GM23338 (cell line): ENCODE data around the gene ERMARD. TPM values are rescaled to one million over a fixed set of nuclear protein-coding genes. Genes with fewer than 3 reads are reported as not detected.

ENCODE experiments used
- ATAC-seq: fragments of 200-7000 bp; cut with Tn5 transposase; 3 replicates; pipeline ENCODE4 v1.9.1; 2020
- DNase-seq: peaks from one replicate; pipeline ENCODE4 v3.0.0-alpha.2; 2015; ENCODE audit warnings: low spot score
- H2AFZ ChIP-seq: fragments of 200-600 bp; sonication (generic); 2 replicates; pipeline ENCODE4 v1.8.0; 2016; ENCODE audit warnings: antibody characterized with exemption, mild to moderate bottlenecking, moderate library complexity
- H3F3A ChIP-seq: fragments of 200-600 bp; sonication (generic); replicated peaks from 2 replicates; pipeline ENCODE4 v1.8.0; 2017; ENCODE audit warnings: antibody characterized with exemption, mixed run types, low read depth
- H3K27ac ChIP-seq: fragments of 200-600 bp; sonication (generic); 2 replicates; pipeline ENCODE4 v1.6.1; 2016; ENCODE audit warnings: low read depth
- H3K27me3 ChIP-seq: fragments of 200-600 bp; sonication (generic); 2 replicates; pipeline ENCODE4 v1.8.0; 2016; ENCODE audit warnings: mild to moderate bottlenecking, mixed run types, moderate library complexity; ENCODE audit not compliant: insufficient read depth
- H3K36me3 ChIP-seq: fragments of 200-600 bp; sonication (generic); 2 replicates; pipeline ENCODE4 v1.8.0; 2016; ENCODE audit warnings: mild to moderate bottlenecking; ENCODE audit not compliant: insufficient read depth
- H3K4me1 ChIP-seq: fragments of 200-600 bp; sonication (generic); 2 replicates; pipeline ENCODE4 v1.8.0; 2016; ENCODE audit warnings: mild to moderate bottlenecking, moderate library complexity; ENCODE audit not compliant: insufficient read depth
- H3K4me2 ChIP-seq: fragments of 200-600 bp; sonication (generic); 2 replicates; pipeline ENCODE4 v1.7.1; 2017; ENCODE audit warnings: mixed run types
- H3K4me3 ChIP-seq: fragments of 200-600 bp; sonication (generic); 2 replicates; pipeline ENCODE4 v1.6.1; 2016; ENCODE audit warnings: mixed run types
- H3K79me2 ChIP-seq: fragments of 200-600 bp; sonication (generic); replicated peaks from 2 replicates; pipeline ENCODE4 v1.8.0; 2017; ENCODE audit warnings: mild to moderate bottlenecking; ENCODE audit not compliant: insufficient read depth
- H3K9me2 ChIP-seq: fragments of 200-600 bp; sonication (generic); 2 replicates; pipeline ENCODE4 v1.8.0; 2017; ENCODE audit not compliant: insufficient read depth
- H4K20me1 ChIP-seq: fragments of 200-600 bp; sonication (generic); replicated peaks from 2 replicates; pipeline ENCODE4 v1.8.0; 2017; ENCODE audit warnings: mild to moderate bottlenecking; ENCODE audit not compliant: insufficient read depth
- H3K27ac Mint-ChIP-seq: 2 replicates; pipeline ENCODE4 v1.8.0; 2020; ENCODE audit warnings: inconsistent platforms, mild to moderate bottlenecking, moderate library complexity, mixed read lengths
- H3K27me3 Mint-ChIP-seq: 3 replicates; pipeline ENCODE4 v1.8.0; 2022; ENCODE audit warnings: low read depth, mild to moderate bottlenecking, moderate library complexity, mixed read lengths, inconsistent platforms; ENCODE audit not compliant: insufficient read depth, poor library complexity
- H3K36me3 Mint-ChIP-seq: 3 replicates; pipeline ENCODE4 v1.8.0; 2021; ENCODE audit warnings: low read depth, mild to moderate bottlenecking, inconsistent platforms, moderate library complexity, mixed read lengths
- H3K4me1 Mint-ChIP-seq: 3 replicates; pipeline ENCODE4 v1.8.0; 2020; ENCODE audit warnings: mild to moderate bottlenecking, inconsistent platforms, mixed read lengths
- H3K4me3 Mint-ChIP-seq: 3 replicates; pipeline ENCODE4 v1.8.0; 2021; ENCODE audit warnings: moderate library complexity, mild to moderate bottlenecking, inconsistent platforms, mixed read lengths
- H3K9me3 Mint-ChIP-seq: 3 replicates; pipeline ENCODE4 v1.8.0; 2020; ENCODE audit warnings: moderate library complexity, mild to moderate bottlenecking, inconsistent platforms, mixed read lengths
- EZH2 ChIP-seq: fragments of 200-600 bp; sonication (generic); IDR thresholded peaks from one replicate; pipeline ENCODE4 v1.8.0; 2017; ENCODE audit warnings: antibody characterized with exemption, mild to moderate bottlenecking, low read depth; ENCODE audit not compliant: unreplicated experiment
- JUNB ChIP-seq: IDR thresholded peaks from one replicate; pipeline ENCODE4 v1.6.1; 2016; ENCODE audit warnings: antibody characterized with exemption; ENCODE audit not compliant: unreplicated experiment
- NANOG ChIP-seq: IDR thresholded peaks from 2 replicates; pipeline ENCODE4 v1.6.1; 2016; ENCODE audit warnings: antibody characterized with exemption, borderline replicate concordance
- POLR2AphosphoS5 ChIP-seq: IDR thresholded peaks from 2 replicates; pipeline ENCODE4 v1.6.1; 2016; ENCODE audit warnings: antibody characterized with exemption, low read depth
- STAT1 ChIP-seq: IDR thresholded peaks from one replicate; pipeline ENCODE4 v1.6.1; 2016; ENCODE audit warnings: antibody characterized with exemption; ENCODE audit not compliant: unreplicated experiment
- ZNF114 ChIP-seq: fragments of 250-450 bp; sonication (Bioruptor Pico); IDR thresholded peaks from 2 replicates; pipeline ENCODE4 v1.5.0; 2020; ENCODE audit warnings: mild to moderate bottlenecking, moderate library complexity
- ZNF331 ChIP-seq: fragments of 250-450 bp; sonication (Bioruptor Pico); IDR thresholded peaks from 2 replicates; pipeline ENCODE4 v1.5.0; 2020; ENCODE audit warnings: low read depth, mild to moderate bottlenecking, moderate library complexity
- polyA plus RNA-seq: library from polyadenylated mRNA; unstranded; fragments of >200 nt; fragmentation: Nextera tagmentation; extraction: Ambion mirVana; gene quantifications from 2 replicates; pipeline ENCODE4 v1.2.1, GENCODE V29; 2016
- total RNA-seq: library from RNA; depleted of rRNA; stranded (reverse); fragments of >200 nt; shearing (Covaris generic); gene quantifications from 2 replicates; pipeline ENCODE4 v1.2.3, GENCODE V29; 2014
- TF ChIP-seq, protein P1 (sequence below): fragments of 250-450 bp; sonication (Bioruptor Pico); IDR thresholded peaks from 2 replicates; pipeline ENCODE4 v1.5.0; 2020; ENCODE audit warnings: mild to moderate bottlenecking, moderate library complexity
- TF ChIP-seq, protein P2 (sequence below): IDR thresholded peaks from one replicate; pipeline ENCODE4 v1.6.1; 2018; ENCODE audit warnings: antibody characterized with exemption; ENCODE audit not compliant: unreplicated experiment
- TF ChIP-seq, protein P3 (sequence below): IDR thresholded peaks from 2 replicates; pipeline ENCODE4 v1.6.1; 2016; ENCODE audit warnings: antibody characterized with exemption
- TF ChIP-seq, protein P4 (sequence below), 2 experiments: fragments of 200-600 bp in 1 of 2; sonication (generic) in 1 of 2; conservative IDR thresholded peaks; 2 replicates each; pipeline versions ENCODE4 v1.5.1 to v1.6.1; 2016 to 2017; ENCODE audit warnings: antibody characterized with exemption in 2 of 2, low read depth in 2 of 2, mild to moderate bottlenecking in 2 of 2, moderate library complexity in 1 of 2

ERMARD gene
- total and polyA plus RNA-seq, 2 experiments from 2014 or later = 7.6 to 8.6 TPM

DNA sequence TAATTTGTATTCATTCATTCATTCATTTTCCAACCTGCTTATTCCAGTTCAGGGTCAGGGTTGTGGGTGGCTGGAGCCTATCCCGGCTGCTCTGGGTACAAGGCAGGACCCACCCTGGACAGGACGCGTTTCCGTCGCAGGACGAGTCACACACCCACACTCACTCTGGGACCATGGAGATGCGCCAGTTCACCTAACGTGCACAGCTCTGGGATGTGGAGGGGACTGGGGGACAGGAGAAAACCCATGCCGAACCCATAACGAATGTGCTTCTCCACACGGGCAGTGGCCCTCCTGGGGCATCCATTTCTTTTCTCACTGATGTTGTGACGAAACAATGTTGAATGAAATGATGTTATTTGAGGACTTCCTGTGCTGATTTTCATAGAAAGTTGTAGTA, 26.5 kb downstream of the ERMARD start (continued):
- TF ChIP-seq, protein P1, sequence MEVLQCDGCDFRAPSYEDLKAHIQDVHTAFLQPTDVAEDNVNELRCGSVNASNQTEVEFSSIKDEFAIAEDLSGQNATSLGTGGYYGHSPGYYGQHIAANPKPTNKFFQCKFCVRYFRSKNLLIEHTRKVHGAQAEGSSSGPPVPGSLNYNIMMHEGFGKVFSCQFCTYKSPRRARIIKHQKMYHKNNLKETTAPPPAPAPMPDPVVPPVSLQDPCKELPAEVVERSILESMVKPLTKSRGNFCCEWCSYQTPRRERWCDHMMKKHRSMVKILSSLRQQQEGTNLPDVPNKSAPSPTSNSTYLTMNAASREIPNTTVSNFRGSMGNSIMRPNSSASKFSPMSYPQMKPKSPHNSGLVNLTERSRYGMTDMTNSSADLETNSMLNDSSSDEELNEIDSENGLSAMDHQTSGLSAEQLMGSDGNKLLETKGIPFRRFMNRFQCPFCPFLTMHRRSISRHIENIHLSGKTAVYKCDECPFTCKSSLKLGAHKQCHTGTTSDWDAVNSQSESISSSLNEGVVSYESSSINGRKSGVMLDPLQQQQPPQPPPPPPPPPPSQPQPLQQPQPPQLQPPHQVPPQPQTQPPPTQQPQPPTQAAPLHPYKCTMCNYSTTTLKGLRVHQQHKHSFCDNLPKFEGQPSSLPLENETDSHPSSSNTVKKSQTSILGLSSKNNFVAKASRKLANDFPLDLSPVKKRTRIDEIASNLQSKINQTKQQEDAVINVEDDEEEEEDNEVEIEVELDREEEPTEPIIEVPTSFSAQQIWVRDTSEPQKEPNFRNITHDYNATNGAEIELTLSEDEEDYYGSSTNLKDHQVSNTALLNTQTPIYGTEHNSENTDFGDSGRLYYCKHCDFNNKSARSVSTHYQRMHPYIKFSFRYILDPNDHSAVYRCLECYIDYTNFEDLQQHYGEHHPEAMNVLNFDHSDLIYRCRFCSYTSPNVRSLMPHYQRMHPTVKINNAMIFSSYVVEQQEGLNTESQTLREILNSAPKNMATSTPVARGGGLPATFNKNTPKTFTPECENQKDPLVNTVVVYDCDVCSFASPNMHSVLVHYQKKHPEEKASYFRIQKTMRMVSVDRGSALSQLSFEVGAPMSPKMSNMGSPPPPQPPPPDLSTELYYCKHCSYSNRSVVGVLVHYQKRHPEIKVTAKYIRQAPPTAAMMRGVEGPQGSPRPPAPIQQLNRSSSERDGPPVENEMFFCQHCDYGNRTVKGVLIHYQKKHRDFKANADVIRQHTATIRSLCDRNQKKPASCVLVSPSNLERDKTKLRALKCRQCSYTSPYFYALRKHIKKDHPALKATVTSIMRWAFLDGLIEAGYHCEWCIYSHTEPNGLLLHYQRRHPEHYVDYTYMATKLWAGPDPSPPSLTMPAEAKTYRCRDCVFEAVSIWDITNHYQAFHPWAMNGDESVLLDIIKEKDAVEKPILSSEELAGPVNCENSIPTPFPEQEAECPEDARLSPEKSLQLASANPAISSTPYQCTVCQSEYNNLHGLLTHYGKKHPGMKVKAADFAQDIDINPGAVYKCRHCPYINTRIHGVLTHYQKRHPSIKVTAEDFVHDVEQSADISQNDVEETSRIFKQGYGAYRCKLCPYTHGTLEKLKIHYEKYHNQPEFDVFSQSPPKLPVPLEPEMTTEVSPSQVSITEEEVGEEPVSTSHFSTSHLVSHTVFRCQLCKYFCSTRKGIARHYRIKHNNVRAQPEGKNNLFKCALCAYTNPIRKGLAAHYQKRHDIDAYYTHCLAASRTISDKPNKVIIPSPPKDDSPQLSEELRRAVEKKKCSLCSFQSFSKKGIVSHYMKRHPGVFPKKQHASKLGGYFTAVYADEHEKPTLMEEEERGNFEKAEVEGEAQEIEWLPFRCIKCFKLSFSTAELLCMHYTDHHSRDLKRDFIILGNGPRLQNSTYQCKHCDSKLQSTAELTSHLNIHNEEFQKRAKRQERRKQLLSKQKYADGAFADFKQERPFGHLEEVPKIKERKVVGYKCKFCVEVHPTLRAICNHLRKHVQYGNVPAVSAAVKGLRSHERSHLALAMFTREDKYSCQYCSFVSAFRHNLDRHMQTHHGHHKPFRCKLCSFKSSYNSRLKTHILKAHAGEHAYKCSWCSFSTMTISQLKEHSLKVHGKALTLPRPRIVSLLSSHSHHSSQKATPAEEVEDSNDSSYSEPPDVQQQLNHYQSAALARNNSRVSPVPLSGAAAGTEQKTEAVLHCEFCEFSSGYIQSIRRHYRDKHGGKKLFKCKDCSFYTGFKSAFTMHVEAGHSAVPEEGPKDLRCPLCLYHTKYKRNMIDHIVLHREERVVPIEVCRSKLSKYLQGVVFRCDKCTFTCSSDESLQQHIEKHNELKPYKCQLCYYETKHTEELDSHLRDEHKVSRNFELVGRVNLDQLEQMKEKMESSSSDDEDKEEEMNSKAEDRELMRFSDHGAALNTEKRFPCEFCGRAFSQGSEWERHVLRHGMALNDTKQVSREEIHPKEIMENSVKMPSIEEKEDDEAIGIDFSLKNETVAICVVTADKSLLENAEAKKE = no peak

DNA sequence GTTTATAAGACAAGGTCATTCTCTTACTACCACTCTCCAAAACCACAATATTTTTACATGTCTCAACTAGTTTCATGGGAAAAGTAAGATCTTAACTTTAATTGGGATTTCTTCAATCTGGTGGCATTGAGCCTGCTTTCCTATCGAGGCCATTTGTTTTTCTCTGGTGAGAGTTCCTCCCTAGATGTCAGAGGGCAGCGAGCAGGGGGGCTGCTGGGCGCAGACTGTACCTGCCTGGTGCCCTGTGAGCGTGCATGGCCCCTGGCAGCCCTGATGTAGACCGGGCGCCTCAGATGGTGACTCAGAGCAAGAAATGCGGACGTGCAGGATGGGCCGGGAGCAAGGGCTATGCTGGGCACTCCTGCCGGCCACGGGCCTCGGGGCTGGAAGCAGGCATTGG, 27.2 kb downstream of the ERMARD start:
- no peaks in the 10 kb centered on the region for H3K9me2 ChIP-seq
- no peaks in the 10 kb centered on the region for H4K20me1 ChIP-seq
- no peak for DNase-seq
- no peak overlapping the region for H3K27ac ChIP-seq
- H3F3A ChIP-seq = no peaks in the 10 kb centered on the region
- peaks cover 22% of the 10 kb centered on the region for H3K36me3 Mint-ChIP-seq
- H3K27me3 ChIP-seq = no peaks in the 10 kb centered on the region
- no peaks in the 10 kb centered on the region for H3K79me2 ChIP-seq
- H3K27ac Mint-ChIP-seq = no peak overlapping the region
- ATAC-seq = no peak
- TF ChIP-seq, protein P2, sequence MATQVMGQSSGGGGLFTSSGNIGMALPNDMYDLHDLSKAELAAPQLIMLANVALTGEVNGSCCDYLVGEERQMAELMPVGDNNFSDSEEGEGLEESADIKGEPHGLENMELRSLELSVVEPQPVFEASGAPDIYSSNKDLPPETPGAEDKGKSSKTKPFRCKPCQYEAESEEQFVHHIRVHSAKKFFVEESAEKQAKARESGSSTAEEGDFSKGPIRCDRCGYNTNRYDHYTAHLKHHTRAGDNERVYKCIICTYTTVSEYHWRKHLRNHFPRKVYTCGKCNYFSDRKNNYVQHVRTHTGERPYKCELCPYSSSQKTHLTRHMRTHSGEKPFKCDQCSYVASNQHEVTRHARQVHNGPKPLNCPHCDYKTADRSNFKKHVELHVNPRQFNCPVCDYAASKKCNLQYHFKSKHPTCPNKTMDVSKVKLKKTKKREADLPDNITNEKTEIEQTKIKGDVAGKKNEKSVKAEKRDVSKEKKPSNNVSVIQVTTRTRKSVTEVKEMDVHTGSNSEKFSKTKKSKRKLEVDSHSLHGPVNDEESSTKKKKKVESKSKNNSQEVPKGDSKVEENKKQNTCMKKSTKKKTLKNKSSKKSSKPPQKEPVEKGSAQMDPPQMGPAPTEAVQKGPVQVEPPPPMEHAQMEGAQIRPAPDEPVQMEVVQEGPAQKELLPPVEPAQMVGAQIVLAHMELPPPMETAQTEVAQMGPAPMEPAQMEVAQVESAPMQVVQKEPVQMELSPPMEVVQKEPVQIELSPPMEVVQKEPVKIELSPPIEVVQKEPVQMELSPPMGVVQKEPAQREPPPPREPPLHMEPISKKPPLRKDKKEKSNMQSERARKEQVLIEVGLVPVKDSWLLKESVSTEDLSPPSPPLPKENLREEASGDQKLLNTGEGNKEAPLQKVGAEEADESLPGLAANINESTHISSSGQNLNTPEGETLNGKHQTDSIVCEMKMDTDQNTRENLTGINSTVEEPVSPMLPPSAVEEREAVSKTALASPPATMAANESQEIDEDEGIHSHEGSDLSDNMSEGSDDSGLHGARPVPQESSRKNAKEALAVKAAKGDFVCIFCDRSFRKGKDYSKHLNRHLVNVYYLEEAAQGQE = no peak
- TF ChIP-seq EZH2 (no peak), NANOG (no peak), JUNB (no peak), ZNF331 (CRISPR knock-in tag) (no peak), STAT1 (no peak), ZNF114 (CRISPR knock-in tag) (no peak), POLR2AphosphoS5 (no peak)
- TF ChIP-seq, protein P3, sequence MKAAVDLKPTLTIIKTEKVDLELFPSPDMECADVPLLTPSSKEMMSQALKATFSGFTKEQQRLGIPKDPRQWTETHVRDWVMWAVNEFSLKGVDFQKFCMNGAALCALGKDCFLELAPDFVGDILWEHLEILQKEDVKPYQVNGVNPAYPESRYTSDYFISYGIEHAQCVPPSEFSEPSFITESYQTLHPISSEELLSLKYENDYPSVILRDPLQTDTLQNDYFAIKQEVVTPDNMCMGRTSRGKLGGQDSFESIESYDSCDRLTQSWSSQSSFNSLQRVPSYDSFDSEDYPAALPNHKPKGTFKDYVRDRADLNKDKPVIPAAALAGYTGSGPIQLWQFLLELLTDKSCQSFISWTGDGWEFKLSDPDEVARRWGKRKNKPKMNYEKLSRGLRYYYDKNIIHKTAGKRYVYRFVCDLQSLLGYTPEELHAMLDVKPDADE = no peak
- TF ChIP-seq, protein P4, sequence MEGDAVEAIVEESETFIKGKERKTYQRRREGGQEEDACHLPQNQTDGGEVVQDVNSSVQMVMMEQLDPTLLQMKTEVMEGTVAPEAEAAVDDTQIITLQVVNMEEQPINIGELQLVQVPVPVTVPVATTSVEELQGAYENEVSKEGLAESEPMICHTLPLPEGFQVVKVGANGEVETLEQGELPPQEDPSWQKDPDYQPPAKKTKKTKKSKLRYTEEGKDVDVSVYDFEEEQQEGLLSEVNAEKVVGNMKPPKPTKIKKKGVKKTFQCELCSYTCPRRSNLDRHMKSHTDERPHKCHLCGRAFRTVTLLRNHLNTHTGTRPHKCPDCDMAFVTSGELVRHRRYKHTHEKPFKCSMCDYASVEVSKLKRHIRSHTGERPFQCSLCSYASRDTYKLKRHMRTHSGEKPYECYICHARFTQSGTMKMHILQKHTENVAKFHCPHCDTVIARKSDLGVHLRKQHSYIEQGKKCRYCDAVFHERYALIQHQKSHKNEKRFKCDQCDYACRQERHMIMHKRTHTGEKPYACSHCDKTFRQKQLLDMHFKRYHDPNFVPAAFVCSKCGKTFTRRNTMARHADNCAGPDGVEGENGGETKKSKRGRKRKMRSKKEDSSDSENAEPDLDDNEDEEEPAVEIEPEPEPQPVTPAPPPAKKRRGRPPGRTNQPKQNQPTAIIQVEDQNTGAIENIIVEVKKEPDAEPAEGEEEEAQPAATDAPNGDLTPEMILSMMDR (conservative IDR thresholded peaks at IDR 0.05; ENCODE audit: low read depth in 2 of 2) = no peak
- H3K36me3 ChIP-seq = no peaks in the 10 kb centered on the region
- peaks cover 2% of the 10 kb centered on the region; the same call in 2 of the 3 replicates for H3K4me1 Mint-ChIP-seq
- H3K4me3 ChIP-seq = no peak overlapping the region
- peaks cover 2% of the 10 kb centered on the region for H3K27me3 Mint-ChIP-seq
- no peak overlapping the region for H3K4me3 Mint-ChIP-seq
- H3K4me1 ChIP-seq = no peaks in the 10 kb centered on the region
- H2AFZ ChIP-seq = no peak overlapping the region
- H3K9me3 Mint-ChIP-seq = no peaks in the 10 kb centered on the region; the same call in 2 of the 3 replicates
- no peak overlapping the region for H3K4me2 ChIP-seq
